GM21786 (cell line): Measurements from ENCODE around the gene CNOT10.
"Not testable (repeated sequence)": the region's sequence is repeated elsewhere in the genome, so short reads cannot be mapped to it uniquely, and the experiment has no call there.

ENCODE experiments used
- ATAC-seq: cut with Tn5 transposase; IDR thresholded peaks from one replicate; pipeline ENCODE4 v1.9.1; 2021; ENCODE audit not compliant: unreplicated experiment

Gene CNOT10

DNA sequence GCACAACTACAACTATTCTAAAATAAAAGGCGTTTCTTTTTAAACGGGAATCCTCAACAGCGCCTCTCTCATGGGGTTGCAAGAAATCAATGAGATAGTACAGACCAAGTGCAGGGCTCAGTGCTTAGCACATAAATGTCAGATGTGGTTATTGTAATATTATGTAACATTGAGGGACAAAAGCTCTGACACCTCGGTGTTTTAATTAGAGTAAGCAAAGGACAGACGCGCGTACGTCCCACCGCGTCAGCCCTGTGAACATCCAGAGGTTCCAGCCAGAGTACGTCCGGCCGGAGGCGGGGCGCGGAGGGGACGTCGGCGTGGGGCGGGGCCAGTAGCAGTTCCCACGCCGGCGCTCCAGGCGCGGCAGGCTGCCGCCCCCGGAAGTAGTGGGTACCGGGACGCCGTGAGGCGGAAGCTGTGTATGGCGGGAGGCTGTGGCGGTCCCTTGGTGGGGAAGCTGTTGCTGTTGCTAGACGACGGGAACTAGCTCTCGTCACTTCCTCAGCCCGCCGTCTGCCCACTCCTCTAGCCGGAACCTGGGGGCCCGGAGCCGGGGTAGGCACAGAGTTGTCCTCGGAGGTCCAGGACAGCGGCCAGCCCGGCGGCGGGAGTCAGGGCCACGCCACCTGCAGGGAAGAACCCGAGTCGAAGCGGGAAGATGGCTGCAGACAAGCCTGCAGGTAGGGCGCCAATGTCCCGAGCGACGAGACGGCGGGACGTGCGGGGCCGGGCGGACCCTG lies at the start of gene CNOT10:
Gene CNOT10 (plus strand): TSS at position 389 of the 743 bp plus-strand sequence. CDS start 273 bp downstream, at position 662.
- peak; percentile 98 for ATAC-seq

DNA sequence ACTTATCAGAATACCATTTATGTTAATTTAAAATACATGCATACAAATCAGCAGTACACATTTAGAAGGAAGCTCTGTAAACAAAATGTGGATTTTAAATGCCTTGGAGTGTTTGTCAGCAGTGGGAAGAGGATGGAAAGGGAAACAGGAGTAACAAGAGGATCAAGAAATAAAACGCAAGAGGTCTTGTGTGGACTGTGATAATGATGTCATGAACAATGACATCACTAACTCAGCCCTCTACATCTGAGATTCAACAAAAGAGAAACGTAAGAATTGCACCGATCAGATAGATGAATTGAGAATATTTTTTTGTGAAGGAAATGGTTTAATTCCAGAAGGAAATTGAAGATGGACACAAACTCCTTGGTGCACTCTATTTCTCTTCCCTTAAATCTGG lies 44.0 kb upstream of the CNOT10 start:
- ATAC-seq = no peak

- no peak for ATAC-seq
Measured at GRCh38 chr3:32641356-32641755, 43.6 kb upstream of the CNOT10 start.

DNA sequence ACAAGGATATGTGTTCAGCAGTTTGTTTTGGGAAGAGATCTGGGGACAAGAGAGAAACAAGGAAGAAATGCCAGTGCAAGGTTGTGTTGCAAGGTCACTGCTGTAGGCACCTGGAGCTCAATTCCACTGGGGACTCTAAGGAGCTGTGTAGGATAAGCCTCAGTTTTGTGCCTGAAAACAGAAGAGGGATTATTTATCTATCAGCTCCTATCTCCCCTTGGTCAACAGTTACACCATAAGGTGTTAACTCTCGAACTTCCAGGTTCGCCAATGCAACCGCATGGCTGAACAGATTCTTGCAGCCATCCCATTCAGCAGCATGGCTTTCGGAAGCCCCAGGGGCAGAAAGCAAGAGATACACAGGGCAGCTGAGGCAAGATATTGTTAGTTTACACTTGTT lies 41.6 kb upstream of the CNOT10 start:
- no peak for ATAC-seq

DNA sequence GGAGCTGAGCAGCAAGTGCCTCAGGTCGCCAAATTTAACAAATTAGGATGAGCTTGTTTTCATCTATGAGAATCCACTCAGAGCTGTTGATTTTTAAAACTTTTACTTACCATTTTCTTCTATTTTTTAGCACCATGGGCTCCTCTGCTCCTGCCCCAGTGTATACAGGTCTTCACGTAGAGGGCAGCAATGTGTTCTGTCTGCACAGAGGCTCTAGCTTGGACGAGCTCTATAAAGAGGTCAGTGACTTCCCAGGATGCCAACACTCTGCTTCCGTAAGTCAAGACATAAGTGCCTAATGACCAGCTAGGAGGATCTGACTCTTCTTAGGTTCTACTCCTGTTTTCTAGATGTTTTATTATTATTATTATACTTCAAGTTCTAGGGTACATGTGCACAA lies 41.2 kb upstream of the CNOT10 start:
- ATAC-seq = no peak

- ATAC-seq = no peak
Measured at GRCh38 chr3:32644380-32644779, 40.6 kb upstream of the CNOT10 start.

DNA sequence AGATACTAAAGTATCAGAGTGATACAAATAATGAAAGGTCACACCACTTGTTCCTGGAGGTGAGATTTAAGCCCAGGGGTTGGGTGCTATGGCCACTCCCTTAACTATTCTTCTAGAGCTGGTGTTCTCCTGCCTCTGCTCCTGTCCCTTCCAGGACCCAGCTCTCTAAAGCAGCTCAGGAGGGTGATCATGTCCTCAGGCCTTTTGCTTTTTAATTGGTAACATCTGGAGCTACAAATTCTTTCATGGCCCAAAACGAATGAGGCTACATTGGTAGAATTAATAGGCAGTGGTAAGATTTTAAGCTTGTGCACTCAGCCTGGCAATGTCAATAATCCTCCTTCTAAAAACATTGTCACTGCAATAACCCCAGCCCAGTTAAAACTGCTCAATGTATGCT lies 38.2 kb upstream of the CNOT10 start:
- no peak for ATAC-seq

GRCh38 chr3:32652337-32653100 lies 32.5 kb upstream of the CNOT10 start:
- not testable (repeated sequence) for ATAC-seq

- ATAC-seq = no peak
Measured at GRCh38 chr3:32655167-32655566, 29.8 kb upstream of the CNOT10 start.

- ATAC-seq = no peak
Measured at GRCh38 chr3:32660634-32661033, 24.4 kb upstream of the CNOT10 start.

DNA sequence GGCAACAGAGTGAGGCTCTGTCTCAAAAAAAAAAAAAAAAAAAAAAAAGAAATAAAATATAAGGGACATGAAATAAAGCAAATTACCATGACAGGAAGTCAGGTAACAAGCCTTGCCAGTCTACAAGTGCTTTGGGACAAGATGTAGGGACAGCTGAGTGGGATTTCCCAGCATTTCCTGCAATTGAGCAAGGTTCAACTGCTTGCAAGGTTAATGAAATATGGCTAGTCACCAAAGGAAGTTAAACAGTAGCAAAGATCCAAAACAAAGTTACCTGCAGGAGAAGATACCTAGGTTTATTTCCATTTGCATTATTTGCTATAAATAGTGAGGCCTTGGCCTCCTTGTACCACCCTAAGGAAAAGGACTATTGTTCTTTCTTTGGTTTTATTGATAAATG lies 22.3 kb upstream of the CNOT10 start:
- no peak for ATAC-seq

DNA sequence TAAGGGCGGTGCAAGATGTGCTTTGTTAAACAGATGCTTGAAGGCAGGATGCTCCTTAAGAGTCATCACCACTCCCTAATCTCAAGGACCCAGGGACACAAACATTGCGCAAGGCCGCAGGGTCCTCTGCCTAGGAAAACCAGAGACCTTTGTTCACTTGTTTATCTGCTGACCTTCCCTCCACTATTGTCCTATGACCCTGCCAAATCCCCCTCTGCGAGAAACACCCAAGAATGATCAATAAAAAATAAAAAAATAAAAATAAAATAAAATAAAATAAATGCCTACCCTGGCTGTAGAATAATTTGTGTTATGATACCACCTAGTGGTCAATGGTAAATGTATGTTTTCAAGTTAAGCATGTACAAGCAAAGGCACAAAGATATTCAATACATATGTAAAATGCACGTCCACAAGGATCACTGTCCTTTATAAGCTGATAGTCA lies 20.3 kb upstream of the CNOT10 start:
- not testable (repeated sequence) for ATAC-seq

- no peak for ATAC-seq
Measured at GRCh38 chr3:32667072-32667582, 17.9 kb upstream of the CNOT10 start.

DNA sequence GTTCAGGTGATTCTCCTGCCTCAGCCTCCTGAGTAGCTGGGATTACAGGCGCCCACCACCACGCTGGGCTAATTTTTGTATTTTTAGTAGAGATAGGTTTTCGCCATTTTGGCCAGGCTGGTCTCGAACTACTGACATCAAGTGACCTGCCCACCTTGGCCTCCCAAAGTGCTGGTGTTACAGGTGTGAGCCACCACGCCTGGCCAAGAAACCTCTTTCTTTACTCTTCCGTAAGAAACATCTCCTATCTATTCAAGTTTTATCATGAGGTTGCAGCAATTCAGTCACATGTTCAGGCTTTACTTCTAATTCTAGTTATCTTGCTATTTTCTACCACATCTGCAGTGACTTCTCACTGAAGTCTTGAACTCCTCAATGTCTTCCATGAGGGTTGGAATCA lies 15.8 kb upstream of the CNOT10 start:
- ATAC-seq = not testable (repeated sequence)

GRCh38 chr3:32673730-32674129 lies 11.3 kb upstream of the CNOT10 start:
- not testable (repeated sequence) for ATAC-seq

DNA sequence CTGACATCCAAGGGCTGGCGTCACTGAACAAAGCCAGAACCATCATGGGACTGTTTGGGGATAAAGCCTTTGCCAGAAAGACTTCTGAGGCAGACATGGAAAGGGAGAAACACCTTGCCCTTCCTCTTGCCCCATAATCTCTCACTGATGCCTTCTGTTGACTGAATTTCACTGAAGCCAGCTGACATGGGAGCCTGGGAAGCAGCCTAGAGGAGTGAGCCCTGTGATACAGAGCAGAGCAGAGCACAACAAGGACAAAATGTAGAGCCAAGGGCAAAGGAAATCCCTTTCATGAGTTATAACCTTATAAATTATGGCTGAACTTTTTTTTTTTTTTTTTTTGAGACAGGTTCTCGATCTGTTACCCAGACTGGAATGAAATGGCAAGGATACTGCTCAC lies 9.8 kb upstream of the CNOT10 start:
- ATAC-seq = no peak

DNA sequence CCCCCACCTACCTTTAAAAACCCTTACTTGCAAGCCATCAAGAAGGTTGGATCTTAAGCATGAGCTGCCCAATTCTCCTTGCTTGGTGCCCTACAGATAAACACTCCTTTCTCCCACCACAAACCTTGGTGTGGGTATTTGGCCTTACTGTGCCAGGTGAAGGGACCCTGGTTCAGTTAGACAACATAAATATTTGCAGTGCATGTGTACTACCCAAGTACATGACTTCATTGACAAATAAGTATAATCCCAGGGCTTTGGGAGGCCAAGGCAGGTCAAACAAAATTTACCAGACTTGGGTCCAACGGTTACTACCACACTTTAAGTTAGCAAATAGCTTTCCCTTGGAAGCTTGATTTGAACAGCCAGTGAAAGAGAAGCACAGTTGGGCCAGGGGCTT lies 9.3 kb upstream of the CNOT10 start:
- no peak for ATAC-seq

DNA sequence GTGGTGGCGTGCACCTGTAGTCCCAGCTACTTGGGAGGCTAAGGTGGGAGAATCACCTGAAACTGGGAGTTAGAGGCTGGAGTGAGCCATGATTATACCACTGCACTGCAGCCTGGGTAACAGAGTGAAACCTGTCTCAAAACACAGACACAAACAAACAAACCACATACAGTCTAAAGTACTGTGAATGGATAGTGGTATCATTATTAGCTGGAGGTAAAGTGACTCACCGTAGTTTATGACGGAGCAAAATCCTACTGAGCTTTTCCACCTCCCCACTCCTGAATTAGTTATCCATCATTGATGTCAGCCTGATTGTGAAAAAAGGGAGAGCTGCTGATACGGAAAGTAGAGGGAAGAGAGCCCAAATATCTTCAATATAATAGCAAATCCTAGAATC lies 3.2 kb upstream of the CNOT10 start:
- ATAC-seq = no peak

GRCh38 chr3:32684029-32684799 lies 774 bp upstream of the CNOT10 start:
- no peak for ATAC-seq

- ATAC-seq = no peak
Measured at GRCh38 chr3:32685543-32686185, 676 bp downstream of the CNOT10 start.

- no peak for ATAC-seq
Measured at GRCh38 chr3:32686713-32687112, 1.7 kb downstream of the CNOT10 start.
